NB4 (cell line): Measurements from ENCODE around the gene CRELD2.

Source experiments
- DNase-seq: peaks from one replicate; pipeline ENCODE4 v3.0.0; 2010; ENCODE audit warnings: low read depth
- H3K4me3 ChIP-seq: one replicate; pipeline ENCODE4 v1.5.1; 2011; ENCODE audit warnings: mild to moderate bottlenecking, low read depth, low read length, moderate library complexity
- CTCF ChIP-seq: IDR thresholded peaks from one replicate; pipeline ENCODE4 v1.5.1; 2012; ENCODE audit warnings: low read depth, low read length
- MAX ChIP-seq: IDR thresholded peaks from 2 replicates; pipeline ENCODE4 v1.6.1; 2011; ENCODE audit warnings: low read depth, low read length
- MYC ChIP-seq: IDR thresholded peaks from 2 replicates; pipeline ENCODE4 v1.6.1; 2011; ENCODE audit warnings: low read depth, low read length
- POLR2A ChIP-seq: IDR thresholded peaks from 2 replicates; pipeline ENCODE4 v1.6.1; 2011; ENCODE audit warnings: mild to moderate bottlenecking; ENCODE audit not compliant: insufficient read length; ENCODE audit errors: extremely low read depth

Gene CRELD2

GRCh38 chr22:49917974-49918910, at the start of gene CRELD2, which contains the start of gene ALG12:
Gene CRELD2, plus strand, starts transcription at chr22:49918634. Its CDS starts 136 bp downstream, at chr22:49918770.
Gene ALG12, minus strand, starts transcription at chr22:49918438. Its CDS starts 4,673 bp downstream, at chr22:49913765.
- H3K4me3 ChIP-seq = peak within 1 kb of the TSS; percentile 60
- peak; percentile 97 for DNase-seq
- TF ChIP-seq CTCF = no peak
- TF ChIP-seq MAX = no peak
- TF ChIP-seq POLR2A = no peak
- TF ChIP-seq MYC = no peak

- no peak for DNase-seq
- H3K4me3 ChIP-seq = no peak overlapping the region
- TF ChIP-seq MAX (no peak), POLR2A (no peak), MYC (no peak), CTCF (no peak)
Measured at GRCh38 chr22:49869086-49869830, 49.2 kb upstream of the CRELD2 start.

GRCh38 chr22:49869845-49870712, 48.4 kb upstream of the CRELD2 start:
- DNase-seq = no peak
- no peak overlapping the region for H3K4me3 ChIP-seq
- TF ChIP-seq MYC (no peak), CTCF (no peak), POLR2A (no peak), MAX (no peak)

GRCh38 chr22:49871482-49871881, 47.0 kb upstream of the CRELD2 start:
- no peak for DNase-seq
- TF ChIP-seq CTCF (no peak), MAX (no peak), POLR2A (no peak), MYC (no peak)
- no peak overlapping the region for H3K4me3 ChIP-seq

- TF ChIP-seq MYC (no peak), CTCF (no peak), MAX (no peak), POLR2A (no peak)
- DNase-seq = no peak
- H3K4me3 ChIP-seq = no peak overlapping the region
Measured at GRCh38 chr22:49872347-49872746, 46.1 kb upstream of the CRELD2 start.
